HG02943 (cell line): ENCODE data around the gene QRICH1.
A peak's percentile ranks its signal among the peaks of the same experiment; 100 is the strongest.
"Not testable (repeated sequence)": the region's sequence is repeated elsewhere in the genome, so short reads cannot be mapped to it uniquely, and the experiment has no call there.

Source experiments
- ATAC-seq: cut with Tn5 transposase; IDR thresholded peaks from one replicate; pipeline ENCODE4 v1.9.1; 2021; ENCODE audit warnings: mild to moderate bottlenecking, low read depth, moderate library complexity; ENCODE audit not compliant: unreplicated experiment

The QRICH1 gene

GRCh38 chr3:49020330-49021212 is 73.3 kb downstream of the QRICH1 start:
- no peak for ATAC-seq

GRCh38 chr3:49019941-49020329 is 73.9 kb downstream of the QRICH1 start:
- no peak for ATAC-seq

- no peak for ATAC-seq
These were observed 75.2 kb downstream of the QRICH1 start for GRCh38 chr3:49018707-49019006.

GRCh38 chr3:49017971-49018706 is 75.7 kb downstream of the QRICH1 start, which contains the start of gene DALRD3:
TSS of gene DALRD3 (minus strand) at chr3:49018580. CDS start at chr3:49018564, 16 bp downstream.
- ATAC-seq: no peak

- no peak for ATAC-seq
These were observed 76.5 kb downstream of the QRICH1 start for GRCh38 chr3:49017229-49017970.

- no peak for ATAC-seq
These were observed 77.2 kb downstream of the QRICH1 start for GRCh38 chr3:49016414-49017228.

GRCh38 chr3:49015765-49016164 is 78.1 kb downstream of the QRICH1 start:
- no peak for ATAC-seq

GRCh38 chr3:49015072-49015471 is 78.8 kb downstream of the QRICH1 start:
- no peak for ATAC-seq

GRCh38 chr3:49013738-49014660 is 79.9 kb downstream of the QRICH1 start:
- ATAC-seq: no peak

- no peak for ATAC-seq
These were observed 80.6 kb downstream of the QRICH1 start for GRCh38 chr3:49013113-49013737.

GRCh38 chr3:49012441-49013017 is 81.3 kb downstream of the QRICH1 start:
- ATAC-seq: no peak

GRCh38 chr3:49009396-49009795 is 84.5 kb downstream of the QRICH1 start:
- no peak for ATAC-seq

GRCh38 chr3:49008627-49009026 is 85.2 kb downstream of the QRICH1 start:
- not testable (repeated sequence) for ATAC-seq

- ATAC-seq: peak; percentile 45
These were observed 85.9 kb downstream of the QRICH1 start for GRCh38 chr3:49007771-49008528.

GRCh38 chr3:49007068-49007770 is 86.7 kb downstream of the QRICH1 start, which contains the start of gene WDR6:
TSS of gene WDR6 (plus strand) at chr3:49007391. CDS start at chr3:49007432, 41 bp downstream.
- peak; percentile 82 for ATAC-seq

GRCh38 chr3:49006408-49007067 is 87.3 kb downstream of the QRICH1 start:
- ATAC-seq: no peak
